ENCODE data around the gene ZBTB12. TPM values are rescaled to one million over a fixed set of nuclear protein-coding genes. Genes with fewer than 3 reads are reported as not detected.
"Not testable (repeated sequence)": the region's sequence is repeated elsewhere in the genome, so short reads cannot be mapped to it uniquely, and the experiment has no call there.

Gene ZBTB12
- total RNA-seq, 1 donor from 2014 or later: 2.0 TPM

GRCh38 chr6:31874836-31875572, 26.9 kb downstream of the ZBTB12 start:
- ATAC-seq: no peak

GRCh38 chr6:31874084-31874670, 27.7 kb downstream of the ZBTB12 start:
- no peak for ATAC-seq

GRCh38 chr6:31871046-31871659, 30.7 kb downstream of the ZBTB12 start:
- ATAC-seq: no peak

- peak; percentile 20 for ATAC-seq
Measured at GRCh38 chr6:31870385-31870921, 31.4 kb downstream of the ZBTB12 start.

- ATAC-seq: no peak
Measured at GRCh38 chr6:31869343-31869742, 32.5 kb downstream of the ZBTB12 start.

- ATAC-seq: not testable (repeated sequence)
Measured at GRCh38 chr6:31868658-31868971, 33.3 kb downstream of the ZBTB12 start.

- no peak for ATAC-seq
Measured at GRCh38 chr6:31865205-31866118, 36.4 kb downstream of the ZBTB12 start.

- no peak for ATAC-seq
Measured at GRCh38 chr6:31864818-31865204, 37.1 kb downstream of the ZBTB12 start.

- not testable (repeated sequence) for ATAC-seq
Measured at GRCh38 chr6:31864123-31864562, 37.7 kb downstream of the ZBTB12 start.

GRCh38 chr6:31862344-31863235, 39.3 kb downstream of the ZBTB12 start, which contains the start of gene NEU1:
Gene NEU1, minus strand, starts transcription at chr6:31862821. Its CDS starts 45 bp downstream, at chr6:31862776.
- peak; percentile 97 for ATAC-seq

GRCh38 chr6:31861919-31862343, 40.0 kb downstream of the ZBTB12 start:
- no peak for ATAC-seq

GRCh38 chr6:31861150-31861549, 40.7 kb downstream of the ZBTB12 start:
- ATAC-seq: no peak

- ATAC-seq: no peak
Measured at GRCh38 chr6:31860349-31860748, 41.5 kb downstream of the ZBTB12 start.

- no peak for ATAC-seq
Measured at GRCh38 chr6:31859923-31860322, 42.0 kb downstream of the ZBTB12 start.

GRCh38 chr6:31858707-31859106, 43.2 kb downstream of the ZBTB12 start:
- no peak for ATAC-seq

- not testable (repeated sequence) for ATAC-seq
Measured at GRCh38 chr6:31857774-31858173, 44.1 kb downstream of the ZBTB12 start.

- peak; percentile 24 for ATAC-seq
Measured at GRCh38 chr6:31851980-31852718, 49.7 kb downstream of the ZBTB12 start.

- ATAC-seq: no peak
Measured at GRCh38 chr6:31851485-31851832, 50.4 kb downstream of the ZBTB12 start.

GRCh38 chr6:31850765-31851484, 51.0 kb downstream of the ZBTB12 start:
- ATAC-seq: no peak

All from esophagus mucosa (tissue), 1 donor.